ENCODE measurements around the gene RPL22L1.
"Not testable (repeated sequence)": the region's sequence is repeated elsewhere in the genome, so short reads cannot be mapped to it uniquely, and the experiment has no call there.

Gene RPL22L1

DNA sequence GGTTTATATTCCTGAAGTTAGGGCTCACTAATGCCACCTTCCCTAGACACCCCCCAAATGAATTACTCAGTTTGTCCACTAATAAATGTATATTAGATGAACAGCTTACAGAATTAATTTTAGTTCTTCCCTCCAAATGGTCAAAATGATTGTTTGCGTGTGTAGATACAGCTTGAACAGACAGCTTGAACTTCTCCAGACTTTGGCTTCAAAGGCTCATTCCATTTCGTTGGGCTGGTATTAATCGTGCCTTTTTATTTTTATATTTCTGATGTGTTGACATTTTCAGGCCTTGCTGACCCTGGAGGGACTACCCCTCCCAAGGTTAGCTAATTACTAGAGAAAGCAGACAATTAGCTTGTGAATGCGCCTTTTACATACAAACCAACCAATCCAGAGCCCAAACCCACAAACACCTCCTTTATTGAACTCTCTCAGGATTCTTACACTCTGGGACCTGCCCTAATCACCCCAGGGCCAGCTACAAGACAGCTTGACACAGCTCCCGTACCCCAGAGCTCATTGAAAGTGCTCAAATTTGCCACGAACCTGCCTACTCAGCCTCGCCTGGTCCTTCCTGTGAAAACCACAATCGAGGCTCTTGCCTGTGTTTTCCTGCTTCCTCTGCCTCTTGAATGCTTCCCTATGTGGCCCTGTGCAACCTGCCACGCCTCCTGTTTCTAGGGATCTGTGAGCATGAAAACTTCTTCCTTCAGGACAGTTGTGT lies 40.3 kb downstream of the RPL22L1 start:
- no peak overlapping the region for H3K27ac Mint-ChIP-seq
- peaks cover 11% of the 10 kb centered on the region for H3K4me1 Mint-ChIP-seq (ENCODE audit: low read depth)
- H3K36me3 Mint-ChIP-seq (ENCODE audit: low read depth): no peaks in the 10 kb centered on the region
- no peak overlapping the region for H3K4me3 Mint-ChIP-seq
- peaks cover 3% of the 10 kb centered on the region for H3K27me3 Mint-ChIP-seq
- H3K9me3 Mint-ChIP-seq: no peaks in the 10 kb centered on the region
- intact Hi-C loops (cut with micrococcal nuclease): no loop called here

DNA sequence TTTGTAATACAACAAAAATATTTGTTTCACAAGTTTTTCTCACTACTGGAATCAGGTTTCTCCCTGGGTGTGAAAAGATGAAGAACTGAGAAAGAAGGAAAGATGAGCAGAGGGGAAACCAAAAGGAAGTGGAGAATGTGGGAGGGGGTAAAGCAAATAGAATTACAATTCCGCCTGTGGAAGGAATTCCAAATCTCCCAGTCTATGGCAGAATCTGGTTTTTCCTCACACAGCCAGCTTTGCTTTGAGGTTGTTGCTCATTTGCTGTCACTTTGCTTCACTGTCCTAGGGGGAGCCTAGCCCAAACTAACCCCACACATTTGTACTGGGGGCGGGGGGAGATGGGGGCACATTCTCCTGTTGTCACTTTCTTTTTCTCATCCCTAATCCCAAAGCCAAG lies 43.9 kb downstream of the RPL22L1 start:
- Mint-ChIP-seq H3K4me1 (ENCODE audit: low read depth) (peaks cover 11% of the 10 kb centered on the region), H3K4me3 (no peak overlapping the region), H3K9me3 (no peaks in the 10 kb centered on the region), H3K27me3 (peaks cover 2% of the 10 kb centered on the region), H3K27ac (no peak overlapping the region), H3K36me3 (ENCODE audit: low read depth) (no peaks in the 10 kb centered on the region)
- intact Hi-C loops (cut with micrococcal nuclease): no loop called here

DNA sequence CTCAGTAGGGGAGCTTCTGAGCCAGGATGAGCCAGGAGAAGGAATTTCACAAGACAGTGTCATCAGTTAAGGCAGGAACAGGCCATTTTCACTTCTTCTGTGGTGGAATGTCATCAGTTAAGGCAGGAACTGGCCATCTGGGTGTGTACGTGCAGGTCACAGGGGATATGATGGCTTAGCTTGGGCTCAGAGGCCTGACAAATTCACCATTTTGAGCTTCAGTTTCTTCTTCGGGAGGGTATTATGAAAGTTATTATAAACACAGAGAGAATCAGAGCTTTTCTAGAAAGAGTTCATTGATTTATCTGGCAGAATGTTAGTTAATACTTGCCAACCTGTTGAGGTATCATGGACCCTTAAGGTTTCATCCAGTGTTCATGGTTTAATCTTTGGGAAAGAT lies 46.4 kb downstream of the RPL22L1 start:
- H3K9me3 Mint-ChIP-seq; H3K4me1 Mint-ChIP-seq (ENCODE audit: low read depth); intact Hi-C loops (cut with micrococcal nuclease); H3K36me3 Mint-ChIP-seq (ENCODE audit: low read depth); H3K27me3 Mint-ChIP-seq; H3K4me3 Mint-ChIP-seq; H3K27ac Mint-ChIP-seq: not testable (repeated sequence)

DNA sequence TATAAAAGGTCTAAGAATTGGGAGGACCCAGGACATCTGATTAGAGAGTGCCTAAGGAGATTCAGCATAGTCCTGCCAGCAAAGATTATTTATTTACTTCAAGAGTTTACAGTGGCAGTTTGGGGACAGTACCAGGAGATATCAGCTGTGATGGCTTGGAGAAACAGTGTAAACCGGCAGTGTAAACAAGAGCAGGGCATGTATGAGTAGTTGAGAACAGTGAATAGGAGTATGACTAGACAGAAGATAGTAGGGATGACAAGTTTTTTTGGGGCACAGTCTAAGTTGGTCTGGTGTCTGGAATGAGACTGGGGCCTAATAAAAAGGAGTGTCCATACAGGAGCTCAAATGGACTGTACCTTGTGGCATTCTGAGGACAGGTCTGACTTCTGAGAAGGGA lies 51.7 kb downstream of the RPL22L1 start:
- H3K27me3 Mint-ChIP-seq; H3K27ac Mint-ChIP-seq; intact Hi-C loops (cut with micrococcal nuclease); H3K4me1 Mint-ChIP-seq (ENCODE audit: low read depth); H3K4me3 Mint-ChIP-seq; H3K9me3 Mint-ChIP-seq; H3K36me3 Mint-ChIP-seq (ENCODE audit: low read depth): not testable (repeated sequence)

DNA sequence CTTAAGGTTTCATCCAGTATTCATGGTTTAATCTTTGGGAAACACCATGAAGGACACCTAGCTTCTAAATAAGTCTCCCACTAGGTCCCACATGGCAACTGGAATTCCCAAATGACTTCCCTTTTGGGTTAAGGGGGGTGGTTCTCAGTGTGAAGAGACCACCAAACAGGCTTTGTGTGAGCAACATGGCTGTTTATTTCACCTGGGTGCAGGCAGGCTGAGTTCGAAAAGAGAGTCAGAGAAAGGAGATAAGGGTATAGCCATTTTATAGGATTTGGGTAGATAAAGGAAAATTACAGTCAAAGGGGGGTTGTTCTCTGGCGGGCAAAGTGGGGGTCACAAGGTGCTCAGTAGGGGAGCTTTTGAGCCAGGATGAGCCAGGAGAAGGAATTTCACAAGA lies 52.5 kb downstream of the RPL22L1 start:
- H3K27ac Mint-ChIP-seq; H3K4me3 Mint-ChIP-seq; H3K36me3 Mint-ChIP-seq (ENCODE audit: low read depth); H3K27me3 Mint-ChIP-seq; intact Hi-C loops (cut with micrococcal nuclease); H3K4me1 Mint-ChIP-seq (ENCODE audit: low read depth); H3K9me3 Mint-ChIP-seq: not testable (repeated sequence)

DNA sequence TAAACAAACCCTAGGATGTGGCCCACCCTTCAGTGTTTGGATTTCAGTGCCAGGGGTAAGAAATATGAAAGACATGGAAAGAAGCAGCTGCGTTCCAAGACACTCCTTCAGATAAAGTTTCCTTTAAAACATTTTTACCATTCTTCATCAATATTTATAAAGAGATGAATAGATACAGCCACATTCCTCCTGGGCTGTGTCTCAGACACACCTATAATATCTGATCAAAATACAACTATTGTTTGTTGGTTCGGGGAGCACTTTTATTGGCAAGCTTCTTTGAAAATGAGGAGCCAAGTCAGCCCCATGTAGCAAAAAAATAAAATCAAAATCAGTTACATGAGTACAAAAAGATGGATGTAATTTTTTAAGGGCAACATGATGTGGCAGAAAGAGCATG lies 53.2 kb downstream of the RPL22L1 start:
- Mint-ChIP-seq H3K9me3 (no peaks in the 10 kb centered on the region), H3K27ac (no peak overlapping the region), H3K4me1 (ENCODE audit: low read depth) (no peaks in the 10 kb centered on the region), H3K4me3 (no peak overlapping the region), H3K27me3 (no peaks in the 10 kb centered on the region), H3K36me3 (ENCODE audit: low read depth) (no peaks in the 10 kb centered on the region)
- intact Hi-C loops (cut with micrococcal nuclease): no loop called here

DNA sequence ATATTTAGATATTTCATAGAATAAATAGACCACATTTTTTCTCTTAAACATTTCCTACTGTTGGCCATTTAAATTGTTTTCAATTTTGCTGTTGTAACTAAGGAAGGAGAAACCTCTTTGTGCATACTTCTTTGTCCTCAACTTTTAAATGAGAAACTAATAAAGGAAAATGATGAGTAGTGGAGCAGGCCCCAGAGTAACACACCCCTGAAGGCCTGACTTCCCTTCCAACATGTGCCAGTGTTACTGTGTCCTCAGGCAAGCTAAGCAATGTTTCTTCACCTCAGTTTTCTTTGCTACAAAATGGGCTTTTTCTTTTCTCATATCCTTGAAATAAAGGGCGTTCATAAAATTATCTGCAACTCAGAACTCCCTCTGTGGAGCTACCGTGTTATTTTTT lies 53.7 kb downstream of the RPL22L1 start:
- no peaks in the 10 kb centered on the region for H3K4me1 Mint-ChIP-seq (ENCODE audit: low read depth)
- intact Hi-C loops (cut with micrococcal nuclease): no loop called here
- H3K9me3 Mint-ChIP-seq: no peaks in the 10 kb centered on the region
- no peaks in the 10 kb centered on the region for H3K36me3 Mint-ChIP-seq (ENCODE audit: low read depth)
- no peak overlapping the region for H3K4me3 Mint-ChIP-seq
- no peaks in the 10 kb centered on the region for H3K27me3 Mint-ChIP-seq
- no peak overlapping the region for H3K27ac Mint-ChIP-seq

DNA sequence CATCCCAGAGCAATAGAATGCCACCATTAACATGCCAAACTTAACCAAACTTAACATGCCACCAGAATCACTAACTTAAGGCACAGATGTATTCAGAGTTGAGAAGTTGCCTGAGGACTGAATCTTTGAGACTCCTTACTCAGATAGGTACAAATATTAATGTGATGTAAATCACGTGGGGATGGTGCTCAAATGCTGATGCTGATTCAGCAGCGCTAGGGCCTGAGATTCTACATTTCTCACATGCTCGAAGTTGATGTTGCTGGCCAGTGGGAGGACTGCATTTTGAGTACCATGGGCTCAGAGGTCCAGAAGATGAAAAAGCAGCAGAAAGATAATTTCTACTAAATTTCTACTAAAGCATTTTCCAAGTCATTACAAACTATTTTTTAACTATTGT lies 54.1 kb downstream of the RPL22L1 start:
- H3K9me3 Mint-ChIP-seq: no peaks in the 10 kb centered on the region
- intact Hi-C loops (cut with micrococcal nuclease): no loop called here
- H3K36me3 Mint-ChIP-seq (ENCODE audit: low read depth): no peaks in the 10 kb centered on the region
- H3K27ac Mint-ChIP-seq: no peak overlapping the region
- no peaks in the 10 kb centered on the region for H3K27me3 Mint-ChIP-seq
- no peaks in the 10 kb centered on the region for H3K4me1 Mint-ChIP-seq (ENCODE audit: low read depth)
- no peak overlapping the region for H3K4me3 Mint-ChIP-seq

DNA sequence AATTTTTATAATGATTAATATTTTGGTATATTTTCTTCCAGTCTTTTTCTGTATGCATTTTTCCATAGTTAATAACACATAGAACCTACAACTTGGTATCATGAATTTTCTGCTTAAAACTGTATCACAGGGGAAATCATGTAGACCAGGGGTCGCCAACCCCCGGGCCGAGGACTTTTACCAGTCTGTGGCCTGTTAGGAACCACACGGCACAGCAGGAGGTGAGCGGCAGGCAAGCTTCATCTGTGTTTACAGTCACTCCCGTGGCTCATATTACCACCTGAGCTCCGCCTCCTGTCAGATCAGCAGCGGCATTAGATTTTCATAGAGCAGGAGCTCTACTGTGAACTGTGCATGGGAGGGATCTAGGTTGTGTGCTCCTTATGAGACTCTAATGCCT lies 54.7 kb downstream of the RPL22L1 start:
- no peaks in the 10 kb centered on the region for H3K27me3 Mint-ChIP-seq
- H3K4me3 Mint-ChIP-seq: no peak overlapping the region
- no peaks in the 10 kb centered on the region for H3K9me3 Mint-ChIP-seq
- intact Hi-C loops (cut with micrococcal nuclease): no loop called here
- H3K36me3 Mint-ChIP-seq (ENCODE audit: low read depth): no peaks in the 10 kb centered on the region
- no peak overlapping the region for H3K27ac Mint-ChIP-seq
- no peaks in the 10 kb centered on the region for H3K4me1 Mint-ChIP-seq (ENCODE audit: low read depth)
